Mucosa of descending colon (tissue), 3 donors: ENCODE results near the gene SPAG7. TPM values are rescaled to one million over a fixed set of nuclear protein-coding genes. Genes with fewer than 3 reads are reported as not detected.
A peak's percentile ranks its signal among the peaks of the same experiment; 100 is the strongest.

Experiments
- ATAC-seq: fragments of 200-7000 bp; cut with Tn5 transposase; one replicate; pipeline ENCODE4 v1.9.1; 2020; ENCODE audit warnings: mild to moderate bottlenecking, moderate library complexity
- DNase-seq, 3 donors: peaks; one replicate each; pipeline ENCODE4 v3.0.0-alpha.2; 2020
- H3K36me3 ChIP-seq: fragments of 200-600 bp; one replicate; pipeline ENCODE4 v1.8.0; 2021; ENCODE audit warnings: low read depth, mild to moderate bottlenecking
- H3K4me1 ChIP-seq: fragments of 200-600 bp; one replicate; pipeline ENCODE4 v1.8.0; 2021; ENCODE audit warnings: low read depth, mild to moderate bottlenecking
- H3K4me3 ChIP-seq: fragments of 200-600 bp; one replicate; pipeline ENCODE4 v1.8.0; 2021; ENCODE audit warnings: mild to moderate bottlenecking
- H3K9me3 ChIP-seq: fragments of 200-600 bp; one replicate; pipeline ENCODE4 v1.8.0; 2021; ENCODE audit warnings: mild to moderate bottlenecking
- intact Hi-C, 2 donors: fragments of 100-400 bp; cut with DNase I in 1 of 2; cut with micrococcal nuclease in 1 of 2; formaldehyde crosslinking; loops; one replicate each; pipeline versions ENCODE4 v1.11.0 to v1.11.1; 2022; cut with DNase I, micrococcal nuclease
- total RNA-seq, 3 donors: library from RNA; stranded (reverse); fragmentation: NEBNext Ultra II Directional in 2 of 3; extraction: Animal tissue kit (Norgen Biotek cat#: 25700) in 2 of 3; gene quantifications; one replicate each; pipeline versions ENCODE4 v1.2.1 to v1.2.4, GENCODE V29; 2021 to 2023
- TF ChIP-seq, protein P1 (sequence below): fragments of 200-600 bp; IDR thresholded peaks from one replicate; pipeline ENCODE4 v1.8.0; 2022; ENCODE audit warnings: antibody characterized with exemption, mild to moderate bottlenecking
- donor health status: DM: no; HTN: no; CAD: no; lungs with moderate emphysema.
- donor health status: DM: no; HTN: no; CAD: no.
- donor health status: DM: no; HTN: yes; CAD: no.

Gene SPAG7
- total RNA-seq, 3 donors from 2014 or later: 41.3 to 54.0 (median 51.7) TPM

DNA sequence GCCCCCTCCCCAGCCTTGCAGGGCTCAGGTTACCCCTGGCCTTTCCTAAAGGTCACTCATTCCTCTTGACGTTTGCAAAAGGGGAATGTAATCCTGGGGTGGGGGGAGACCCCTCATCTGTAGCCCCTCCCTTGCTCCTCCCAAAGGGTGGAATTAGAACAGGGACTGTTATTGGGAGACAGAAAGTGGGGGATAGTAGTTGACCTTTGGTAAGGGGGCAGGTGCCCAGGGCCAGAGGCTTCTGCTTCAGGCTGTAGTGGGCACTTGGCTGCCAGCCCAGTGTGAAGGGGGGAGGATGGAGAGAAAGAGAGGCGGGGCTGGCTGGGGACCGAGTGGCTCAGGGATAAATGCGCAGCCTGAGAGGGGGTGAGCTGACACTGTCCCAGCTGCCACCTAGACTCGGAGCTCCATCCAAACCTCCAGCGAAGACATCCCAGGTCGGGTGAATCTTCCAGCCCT is 16.8 kb downstream of the SPAG7 start, which contains the start of gene ENO3:
ENO3 (plus strand) TSS at position 374 of the 459 bp plus-strand sequence. CDS start 711 bp downstream, outside the sequence.
- TF ChIP-seq, protein P1, sequence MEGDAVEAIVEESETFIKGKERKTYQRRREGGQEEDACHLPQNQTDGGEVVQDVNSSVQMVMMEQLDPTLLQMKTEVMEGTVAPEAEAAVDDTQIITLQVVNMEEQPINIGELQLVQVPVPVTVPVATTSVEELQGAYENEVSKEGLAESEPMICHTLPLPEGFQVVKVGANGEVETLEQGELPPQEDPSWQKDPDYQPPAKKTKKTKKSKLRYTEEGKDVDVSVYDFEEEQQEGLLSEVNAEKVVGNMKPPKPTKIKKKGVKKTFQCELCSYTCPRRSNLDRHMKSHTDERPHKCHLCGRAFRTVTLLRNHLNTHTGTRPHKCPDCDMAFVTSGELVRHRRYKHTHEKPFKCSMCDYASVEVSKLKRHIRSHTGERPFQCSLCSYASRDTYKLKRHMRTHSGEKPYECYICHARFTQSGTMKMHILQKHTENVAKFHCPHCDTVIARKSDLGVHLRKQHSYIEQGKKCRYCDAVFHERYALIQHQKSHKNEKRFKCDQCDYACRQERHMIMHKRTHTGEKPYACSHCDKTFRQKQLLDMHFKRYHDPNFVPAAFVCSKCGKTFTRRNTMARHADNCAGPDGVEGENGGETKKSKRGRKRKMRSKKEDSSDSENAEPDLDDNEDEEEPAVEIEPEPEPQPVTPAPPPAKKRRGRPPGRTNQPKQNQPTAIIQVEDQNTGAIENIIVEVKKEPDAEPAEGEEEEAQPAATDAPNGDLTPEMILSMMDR: no peak
- peak; percentile 44 to 73 (median 65) for DNase-seq
- no peaks in the 10 kb centered on the region for H3K36me3 ChIP-seq
- no peaks in the 10 kb centered on the region for H3K9me3 ChIP-seq
- ATAC-seq: no peak
- H3K4me1 ChIP-seq: peaks cover 24% of the 10 kb centered on the region
- H3K4me3 ChIP-seq: peak within 1 kb of the TSS; percentile 22
- intact Hi-C loops: no loop called here

- H3K9me3 ChIP-seq: no peaks in the 10 kb centered on the region
- TF ChIP-seq, protein P1: no peak
- intact Hi-C loops: no loop called here
- H3K4me3 ChIP-seq: peak overlapping the region; percentile 22
- peak; percentile 79 to 89 (median 86) for DNase-seq
- ATAC-seq: peak; percentile 2
- peaks cover 29% of the 10 kb centered on the region for H3K4me1 ChIP-seq
- no peaks in the 10 kb centered on the region for H3K36me3 ChIP-seq
Measured at GRCh38 chr17:4950075-4950745, 17.4 kb downstream of the SPAG7 start.

- Histone ChIP-seq H3K4me3 (peak overlapping the region; percentile 98), H3K9me3 (no peaks in the 10 kb centered on the region), H3K4me1 (peaks cover 33% of the 10 kb centered on the region), H3K36me3 (no peaks in the 10 kb centered on the region)
- intact Hi-C loops: no loop called here
- DNase-seq (peak; percentile 88 to 94 (median 91)), ATAC-seq (peak; percentile 54)
- TF ChIP-seq, protein P1: no peak
Measured at GRCh38 chr17:4949321-4950074, 18.1 kb downstream of the SPAG7 start.

DNA sequence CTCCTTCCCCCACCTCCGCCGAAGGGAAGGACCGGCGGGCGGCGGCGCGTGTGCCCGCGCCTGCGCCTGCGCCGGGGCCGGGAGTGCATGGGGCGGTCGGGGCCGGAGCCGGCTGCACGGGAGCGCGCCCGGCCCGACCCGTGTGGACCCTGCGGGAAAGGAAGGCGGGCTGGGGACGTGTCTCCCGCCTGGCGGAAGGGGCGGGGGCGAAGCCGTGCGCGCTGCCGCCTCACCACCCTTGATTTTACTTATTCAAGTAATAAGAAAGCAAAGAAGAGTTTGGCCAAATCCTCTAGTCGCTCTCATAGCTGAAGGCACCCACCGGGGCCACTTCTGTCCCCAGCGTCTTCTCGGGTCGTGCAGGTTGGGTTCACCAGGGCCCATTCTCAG is 18.7 kb downstream of the SPAG7 start:
- intact Hi-C loops: no loop called here
- H3K4me1 ChIP-seq: peaks cover 33% of the 10 kb centered on the region
- H3K36me3 ChIP-seq: no peaks in the 10 kb centered on the region
- TF ChIP-seq, protein P1: no peak
- DNase-seq (peak; percentile 80 to 93 (median 91)), ATAC-seq (peak; percentile 62)
- H3K9me3 ChIP-seq: no peaks in the 10 kb centered on the region
- peak overlapping the region; percentile 98 for H3K4me3 ChIP-seq

GRCh38 chr17:4948166-4948930 is 19.3 kb downstream of the SPAG7 start, which contains the start of gene PFN1:
Gene PFN1 (minus strand): TSS chr17:4948530. CDS start chr17:4948394, 136 bp downstream.
- peaks cover 33% of the 10 kb centered on the region for H3K4me1 ChIP-seq
- H3K9me3 ChIP-seq: no peaks in the 10 kb centered on the region
- TF ChIP-seq, protein P1: no peak
- DNase-seq (peak; percentile 91 to 95 (median 93)), ATAC-seq (peak; percentile 71)
- H3K36me3 ChIP-seq: no peaks in the 10 kb centered on the region
- H3K4me3 ChIP-seq: peak within 1 kb of the TSS; percentile 98
- intact Hi-C loops: no loop called here
